Cerebellar nuclear complex (tissue), 1 donor: Measurements from ENCODE around the gene C8G.

Experiments
- DNase-seq, 2 experiments: peaks; one replicate each; lab custom pipeline; 2025; lab: John Stamatoyannopoulos, UW

The C8G gene

DNA sequence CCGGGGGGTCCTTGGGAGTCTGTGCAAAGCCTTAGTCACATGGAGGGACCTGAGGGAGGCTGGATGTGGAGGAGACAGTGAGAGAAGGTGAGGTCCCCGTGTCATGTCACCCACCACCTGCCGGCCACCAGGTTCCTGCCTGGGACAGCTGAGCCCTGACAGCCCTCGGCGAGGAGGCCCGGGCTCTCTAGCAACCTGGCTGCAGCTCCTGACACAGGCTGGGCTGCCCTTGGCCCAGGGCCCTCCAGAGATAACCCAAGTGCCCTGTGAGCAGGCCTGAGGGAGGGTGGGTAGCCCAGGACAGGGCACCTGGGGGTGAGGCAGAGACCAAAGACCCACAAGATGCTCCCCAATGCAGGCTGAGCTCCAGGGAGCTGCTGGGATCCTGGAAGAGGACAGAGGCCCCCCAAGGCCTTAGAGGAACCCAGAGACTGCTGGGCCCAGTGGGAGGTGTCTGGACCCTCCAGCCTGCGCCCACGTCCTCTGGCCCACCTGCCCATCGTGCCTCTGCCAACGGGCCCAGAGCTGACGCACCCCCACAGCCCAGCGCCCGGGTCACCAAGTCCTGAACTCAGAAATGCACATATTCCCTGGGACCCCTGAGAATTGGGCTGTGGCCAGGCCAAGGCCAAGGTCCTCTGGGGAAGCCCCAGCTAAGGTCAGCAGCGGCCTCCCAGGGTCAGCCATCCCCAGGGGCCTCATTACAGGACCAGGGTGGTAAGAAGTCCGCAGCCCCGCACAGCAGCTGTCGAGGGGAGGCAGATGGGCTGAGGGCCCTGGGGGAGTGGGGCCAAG is 23.5 kb downstream of the C8G start:
- DNase-seq = no peak

DNA sequence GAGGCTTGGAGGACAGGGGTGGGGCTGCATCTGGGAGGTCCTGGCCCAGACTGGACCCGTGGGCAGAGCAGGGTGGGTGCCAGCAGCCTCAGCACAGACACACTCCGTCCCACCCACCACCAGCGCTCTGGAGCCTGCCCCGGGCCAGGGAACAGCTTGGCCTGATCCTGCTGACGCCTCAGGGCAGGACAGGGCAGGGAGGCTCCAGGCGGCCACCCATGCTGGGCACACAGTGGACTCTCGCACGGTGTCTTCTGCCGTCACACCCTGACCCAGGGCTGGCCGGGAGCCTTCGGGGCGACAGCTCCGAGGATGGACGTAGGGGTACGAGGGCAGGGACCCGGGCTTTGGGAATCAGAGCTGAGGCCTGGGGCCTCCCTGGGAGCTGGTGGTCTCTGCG is 24.1 kb downstream of the C8G start:
- DNase-seq = no peak

- DNase-seq = no peak
Observed at GRCh38 chr9:136969774-136970173, 24.7 kb downstream of the C8G start.

GRCh38 chr9:136970361-136970760 is 25.3 kb downstream of the C8G start:
- no peak for DNase-seq

GRCh38 chr9:136971746-136972145 is 26.7 kb downstream of the C8G start:
- no peak for DNase-seq

DNA sequence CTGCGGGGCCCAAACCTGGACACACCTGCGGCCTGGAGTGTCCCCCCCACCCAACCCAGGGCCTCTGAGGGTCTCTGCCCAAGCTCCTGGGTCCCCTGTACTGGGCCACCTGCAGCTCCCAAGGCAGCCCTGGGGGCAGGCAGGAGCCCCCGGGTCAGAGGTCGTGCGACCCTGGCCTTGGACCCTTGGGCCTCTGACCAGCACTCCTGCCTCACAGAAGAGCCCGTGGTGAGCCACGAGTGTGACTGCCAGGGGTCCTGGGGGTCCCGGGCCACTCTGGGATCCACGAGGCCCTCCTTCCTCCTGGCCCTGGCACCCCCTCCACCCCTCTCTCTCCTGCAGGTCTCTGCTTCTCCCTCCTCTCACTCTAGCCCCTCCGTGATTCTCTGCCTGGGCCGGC is 27.3 kb downstream of the C8G start:
- DNase-seq = no peak

GRCh38 chr9:136972743-136973142 is 27.7 kb downstream of the C8G start:
- DNase-seq = no peak

DNA sequence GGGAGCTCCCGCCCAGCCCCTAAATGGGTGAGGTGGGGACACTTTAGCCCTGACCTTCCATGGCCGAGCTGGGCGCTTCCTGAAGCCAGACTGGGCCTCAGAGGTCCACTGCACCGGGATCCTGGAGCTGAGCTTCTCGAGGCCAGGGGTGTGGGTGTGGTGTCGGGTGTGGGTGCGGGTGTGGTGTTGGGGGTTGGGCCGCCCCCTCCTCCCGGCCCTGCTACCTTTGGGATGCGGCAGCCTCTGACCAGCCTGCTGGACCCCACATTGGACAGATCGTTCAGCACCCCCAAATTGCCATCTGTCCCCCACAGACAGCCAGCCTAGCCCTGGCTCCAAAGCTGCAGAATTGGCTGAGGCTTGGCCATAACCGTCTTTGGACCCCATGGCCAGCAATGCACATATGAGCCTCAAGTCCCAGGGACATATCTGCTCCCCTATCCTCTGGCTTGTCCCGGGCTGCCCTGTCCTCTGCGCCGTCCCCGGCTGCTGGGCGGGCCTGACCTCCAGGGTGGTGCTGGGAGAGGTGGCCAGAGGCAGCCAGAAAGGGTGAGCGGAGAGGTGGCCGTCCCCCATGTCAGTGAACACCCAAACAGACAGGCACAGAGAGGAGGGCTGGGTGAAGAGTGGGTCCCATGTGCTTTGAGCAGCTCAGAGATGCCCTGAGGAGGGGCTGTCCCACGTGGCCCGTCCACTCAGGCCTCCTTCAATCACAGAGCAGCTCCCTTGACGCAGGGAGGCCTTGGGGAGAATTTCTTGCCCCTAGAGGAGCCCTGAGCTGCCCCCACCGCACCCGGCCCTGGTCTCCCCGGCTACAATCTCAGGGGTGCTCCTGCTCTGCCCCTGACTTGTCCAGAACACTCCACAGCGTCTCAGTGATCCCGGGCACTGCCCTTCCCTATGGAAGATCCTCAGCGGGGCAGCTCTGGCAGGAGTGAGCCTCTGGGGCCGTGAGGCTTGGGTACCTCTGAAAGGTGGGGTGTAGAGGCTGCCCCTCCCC is 28.9 kb downstream of the C8G start:
- no peak for DNase-seq

- DNase-seq = no peak
Observed at GRCh38 chr9:136974817-136975535, 29.9 kb downstream of the C8G start.

GRCh38 chr9:136975644-136976043 is 30.6 kb downstream of the C8G start:
- DNase-seq = no peak

DNA sequence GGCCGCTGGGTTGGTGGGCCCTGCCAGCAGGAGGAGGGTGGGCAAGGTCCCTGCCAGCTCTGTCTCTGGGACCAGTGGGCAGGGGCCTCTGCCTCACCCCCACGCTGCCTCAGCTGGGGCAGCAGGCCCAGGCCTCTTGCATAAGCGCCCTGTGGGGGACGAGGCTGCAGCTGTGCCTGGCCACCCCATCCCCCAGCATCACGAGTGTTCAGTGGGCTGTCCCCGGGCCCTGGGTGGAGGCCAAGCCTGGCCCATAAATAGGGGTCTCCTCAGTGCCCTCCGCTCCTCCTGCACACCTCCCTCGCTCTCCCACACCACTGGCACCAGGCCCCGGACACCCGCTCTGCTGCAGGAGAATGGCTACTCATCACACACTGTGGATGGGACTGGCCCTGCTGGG is 32.2 kb downstream of the C8G start, which contains the start of gene PTGDS:
Gene PTGDS (plus strand): TSS at position 282 of the 400 bp plus-strand sequence. CDS start 75 bp downstream, at position 357.
- no peak for DNase-seq

DNA sequence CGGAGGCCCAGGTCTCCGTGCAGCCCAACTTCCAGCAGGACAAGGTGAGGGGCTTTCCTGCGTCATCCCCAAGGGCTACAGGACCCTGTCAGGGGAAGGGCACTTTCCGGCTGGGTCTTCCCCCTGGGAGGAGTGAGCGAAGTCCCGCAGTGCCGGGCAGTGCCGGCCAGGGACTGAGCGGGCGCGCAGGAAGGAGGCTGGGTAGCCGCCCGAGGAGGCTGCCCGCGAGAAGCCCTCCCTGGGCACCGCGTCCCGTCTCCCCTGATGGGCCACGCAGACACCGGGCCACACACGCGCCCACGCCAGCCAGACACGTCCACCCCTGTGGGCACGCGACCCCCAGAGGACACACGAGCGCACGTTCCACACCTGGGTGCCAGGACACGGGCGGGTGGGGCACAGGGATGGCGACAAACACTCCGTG is 32.6 kb downstream of the C8G start:
- DNase-seq = no peak

- no peak for DNase-seq
Observed at GRCh38 chr9:136978073-136978864, 33.2 kb downstream of the C8G start.

DNA sequence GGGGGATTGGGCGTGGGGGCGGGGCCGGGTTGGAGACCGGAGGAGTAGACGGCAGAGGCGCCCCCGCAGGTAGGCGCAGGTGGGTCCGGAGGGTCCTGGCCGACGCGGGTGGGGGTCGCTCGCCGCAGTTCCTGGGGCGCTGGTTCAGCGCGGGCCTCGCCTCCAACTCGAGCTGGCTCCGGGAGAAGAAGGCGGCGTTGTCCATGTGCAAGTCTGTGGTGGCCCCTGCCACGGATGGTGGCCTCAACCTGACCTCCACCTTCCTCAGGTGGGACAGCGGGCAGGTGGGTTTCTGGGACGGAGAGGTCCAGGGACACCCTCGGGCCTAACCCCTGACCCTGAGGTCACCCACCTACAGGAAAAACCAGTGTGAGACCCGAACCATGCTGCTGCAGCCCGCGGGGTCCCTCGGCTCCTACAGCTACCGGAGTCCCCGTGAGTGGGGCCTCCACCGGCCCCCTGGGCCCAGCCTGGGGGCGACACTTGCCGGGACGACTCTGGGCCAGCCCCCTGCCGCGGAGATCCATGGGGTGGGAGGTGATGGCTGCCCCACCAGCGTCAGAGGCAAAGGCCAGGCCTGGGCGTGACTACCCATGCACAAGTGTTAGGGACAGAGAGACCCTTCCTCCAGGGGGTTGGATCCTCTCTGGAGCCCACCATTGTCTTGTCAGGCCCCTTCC is 34.0 kb downstream of the C8G start:
- no peak for DNase-seq

DNA sequence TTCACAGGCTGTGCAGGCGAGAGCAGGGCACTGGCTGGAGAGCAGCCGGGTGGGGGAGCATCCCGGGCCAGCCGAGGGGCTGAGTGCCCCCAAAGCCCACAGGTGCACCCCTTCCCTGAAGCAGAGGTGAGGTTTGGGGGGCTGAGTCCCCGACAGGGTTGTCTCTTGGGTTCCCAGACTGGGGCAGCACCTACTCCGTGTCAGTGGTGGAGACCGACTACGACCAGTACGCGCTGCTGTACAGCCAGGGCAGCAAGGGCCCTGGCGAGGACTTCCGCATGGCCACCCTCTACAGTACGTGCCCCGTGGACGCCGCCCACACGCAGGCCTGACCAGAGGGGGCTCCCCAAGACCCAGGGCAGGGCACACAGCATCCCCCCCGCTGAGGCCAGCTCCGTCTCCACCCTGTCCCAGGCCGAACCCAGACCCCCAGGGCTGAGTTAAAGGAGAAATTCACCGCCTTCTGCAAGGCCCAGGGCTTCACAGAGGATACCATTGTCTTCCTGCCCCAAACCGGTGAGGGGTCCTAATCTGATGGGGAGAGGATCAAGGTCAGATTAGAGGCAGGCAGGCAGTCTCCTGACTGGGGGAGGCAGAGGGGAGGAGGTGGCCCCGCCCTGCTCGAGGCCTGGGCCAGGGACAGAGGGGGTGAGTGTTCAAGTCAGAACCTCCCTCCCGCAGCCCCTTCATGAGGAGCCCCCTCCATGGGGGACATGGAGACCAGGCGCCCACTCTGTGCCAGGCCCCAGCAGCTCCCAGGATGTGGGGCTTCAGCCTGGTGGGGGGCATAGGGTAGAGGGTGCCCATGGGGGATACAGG is 34.9 kb downstream of the C8G start:
- no peak for DNase-seq

DNA sequence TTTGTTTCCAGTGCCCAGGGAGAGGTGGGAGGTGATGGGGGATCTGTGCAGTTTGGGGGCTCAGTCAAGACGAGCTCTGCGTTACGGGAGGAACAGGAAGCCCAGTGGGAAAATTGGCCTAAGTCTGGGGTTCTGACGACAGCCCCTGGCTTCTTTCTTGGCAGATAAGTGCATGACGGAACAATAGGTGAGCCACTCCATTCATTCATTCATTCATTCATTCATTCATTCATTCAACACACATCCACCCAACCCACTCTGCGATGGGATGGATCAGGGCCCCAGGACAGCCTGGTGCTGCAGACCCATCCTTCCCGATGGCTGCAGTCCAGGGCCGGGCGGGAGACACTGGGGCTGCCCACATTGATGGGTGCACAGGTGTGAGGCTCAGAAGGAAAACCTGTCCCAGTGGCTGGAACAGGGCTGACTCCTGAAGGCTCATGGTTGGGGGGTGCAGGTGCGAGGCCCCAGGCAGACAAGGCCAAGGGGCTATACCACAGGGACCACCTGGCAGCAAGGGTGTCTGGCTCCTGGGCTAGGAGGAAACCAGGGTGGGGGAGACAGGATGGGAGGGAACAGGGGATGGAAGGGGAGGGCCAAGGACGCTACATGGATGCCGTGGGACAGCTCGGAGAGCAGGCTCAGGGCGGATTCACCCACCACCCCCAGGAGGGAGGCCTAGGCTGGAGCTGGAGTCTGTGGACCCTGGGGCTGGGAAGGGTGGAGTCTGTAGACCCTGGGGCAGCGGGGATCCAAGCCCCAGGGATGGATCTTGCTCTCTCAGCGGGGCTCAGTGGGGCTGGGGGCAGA is 35.8 kb downstream of the C8G start:
- DNase-seq = no peak

DNA sequence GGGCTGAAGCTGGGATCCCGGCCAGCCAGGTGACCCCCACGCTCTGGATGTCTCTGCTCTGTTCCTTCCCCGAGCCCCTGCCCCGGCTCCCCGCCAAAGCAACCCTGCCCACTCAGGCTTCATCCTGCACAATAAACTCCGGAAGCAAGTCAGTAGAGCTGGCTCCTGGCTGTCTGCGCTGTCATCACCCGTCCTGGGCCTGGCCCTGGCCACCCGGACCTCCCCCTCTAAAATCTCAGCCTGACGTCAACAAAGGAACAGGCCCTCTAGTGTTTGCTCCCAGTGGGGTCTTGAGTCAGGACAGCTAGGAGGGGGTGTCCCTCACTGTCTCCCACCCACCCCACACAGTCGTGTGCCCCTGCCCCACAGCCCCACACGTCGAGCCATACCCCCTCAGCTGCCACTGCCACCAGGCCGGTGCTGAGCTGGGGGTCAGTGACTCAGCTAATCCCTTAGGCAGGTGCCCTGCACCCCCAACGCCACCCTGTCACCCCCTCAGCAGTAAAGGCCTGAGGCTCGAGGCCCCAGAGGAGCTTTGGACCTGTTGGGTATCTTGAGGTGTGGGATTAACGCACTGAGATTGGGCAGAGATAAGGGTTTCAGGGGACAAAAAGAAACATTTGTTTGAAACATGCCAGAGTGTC is 36.7 kb downstream of the C8G start:
- no peak for DNase-seq

DNA sequence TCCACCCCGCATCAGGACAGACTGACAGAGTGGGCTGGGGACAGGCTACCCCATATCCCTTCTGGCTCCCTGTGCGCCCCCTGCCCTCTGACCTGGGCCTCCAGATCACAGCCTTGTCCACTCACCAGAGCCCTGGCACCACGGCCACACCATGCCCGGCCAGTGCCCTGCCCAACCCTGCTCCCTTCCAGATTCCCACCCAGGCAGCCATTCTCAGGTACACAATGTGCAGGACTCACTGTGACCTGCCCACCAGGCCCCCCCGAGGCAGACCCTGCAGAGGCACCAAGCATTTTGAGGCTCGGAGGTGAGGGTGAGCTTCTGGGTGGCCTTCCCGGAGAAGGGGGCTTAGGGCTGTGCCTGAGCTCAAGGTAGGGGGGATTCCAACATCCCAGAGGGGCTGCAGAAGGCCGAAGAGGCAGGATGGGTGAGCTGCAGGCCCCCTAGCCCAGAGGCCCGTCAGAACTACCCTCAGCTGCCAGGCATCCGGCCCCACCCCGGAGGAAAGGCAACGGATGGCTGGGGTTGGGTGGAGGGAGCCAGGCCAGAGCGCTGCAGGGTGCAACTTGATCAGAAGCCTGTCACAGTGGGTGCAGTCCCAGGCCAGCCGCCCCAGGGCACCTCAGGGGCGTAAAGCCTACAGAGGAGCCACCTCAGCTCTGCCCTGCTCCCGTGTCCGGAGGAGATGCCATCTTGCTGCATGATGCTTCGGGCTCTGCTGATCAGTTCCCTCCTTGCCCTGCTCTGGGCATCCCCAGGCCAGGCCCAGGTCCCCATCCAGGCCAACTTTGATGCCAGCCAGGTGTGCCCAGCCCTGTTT is 37.4 kb downstream of the C8G start, which contains the start of gene LCNL1:
Gene LCNL1 (plus strand): TSS at position 762 of the 820 bp plus-strand sequence. CDS start 594 bp downstream, outside the sequence.
- no peak for DNase-seq
